GF-D8 (cell line): Measurements from ENCODE around the gene AFAP1.

ENCODE experiments used
- DNase-seq: peaks from one replicate; lab custom pipeline; 2025; lab: John Stamatoyannopoulos, UW

The AFAP1 gene

DNA sequence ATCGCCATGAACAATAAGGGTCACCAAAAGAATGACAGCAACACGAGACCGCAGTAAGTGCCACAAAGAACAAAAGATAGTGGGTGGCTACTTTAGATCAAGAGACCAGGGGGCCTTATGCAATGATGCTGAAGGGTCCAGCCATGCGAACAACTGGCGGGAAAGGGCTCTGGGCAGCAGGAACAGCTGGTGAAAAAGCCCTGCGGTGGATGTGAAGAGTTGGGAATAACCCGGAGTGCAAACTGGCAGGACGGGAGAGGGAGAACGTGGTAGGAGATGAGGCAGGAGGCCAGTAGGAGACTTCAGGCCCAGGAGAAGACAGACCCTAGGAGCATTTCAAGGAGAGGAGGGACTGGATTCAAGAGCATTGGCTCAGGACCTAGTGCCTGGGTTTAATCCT lies 120.2 kb downstream of the AFAP1 start:
- DNase-seq: no peak

- no peak for DNase-seq
These were observed 121.2 kb downstream of the AFAP1 start for GRCh38 chr4:7818399-7818911.

GRCh38 chr4:7817877-7818398 lies 121.7 kb downstream of the AFAP1 start:
- DNase-seq: no peak

- no peak for DNase-seq
These were observed 122.9 kb downstream of the AFAP1 start for GRCh38 chr4:7816771-7817170.

- DNase-seq: no peak
These were observed 123.7 kb downstream of the AFAP1 start for GRCh38 chr4:7815981-7816380.

- no peak for DNase-seq
These were observed 124.1 kb downstream of the AFAP1 start for GRCh38 chr4:7815562-7815961.

- DNase-seq: no peak
These were observed 125.2 kb downstream of the AFAP1 start for GRCh38 chr4:7814451-7814850.

- DNase-seq: no peak
These were observed 126.0 kb downstream of the AFAP1 start for GRCh38 chr4:7813674-7814073.

- no peak for DNase-seq
These were observed 126.7 kb downstream of the AFAP1 start for GRCh38 chr4:7812921-7813320.

- no peak for DNase-seq
These were observed 127.3 kb downstream of the AFAP1 start for GRCh38 chr4:7812231-7812857.

- DNase-seq: no peak
These were observed 128.0 kb downstream of the AFAP1 start for GRCh38 chr4:7811536-7812191.

GRCh38 chr4:7810783-7811535 lies 128.7 kb downstream of the AFAP1 start:
- DNase-seq: no peak

DNA sequence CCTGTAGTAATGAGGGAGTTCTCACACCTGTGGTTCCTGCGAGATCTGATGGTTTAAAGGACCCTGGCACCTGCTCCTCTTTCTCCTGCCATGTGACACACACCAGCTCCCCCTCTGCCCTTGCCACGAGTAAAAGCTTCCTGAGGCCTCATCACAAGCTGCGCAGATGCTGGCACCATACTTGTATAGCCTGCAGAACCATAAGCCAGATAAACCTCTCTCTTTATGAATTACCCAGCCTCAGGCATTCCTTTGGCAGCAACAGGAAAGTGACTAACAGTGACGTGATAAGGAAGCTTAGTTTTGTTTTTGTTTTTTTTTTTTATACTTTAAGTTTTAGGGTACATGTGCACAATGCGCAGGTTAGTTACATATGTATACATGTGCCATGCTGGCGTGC lies 130.9 kb downstream of the AFAP1 start:
- DNase-seq: no peak

DNA sequence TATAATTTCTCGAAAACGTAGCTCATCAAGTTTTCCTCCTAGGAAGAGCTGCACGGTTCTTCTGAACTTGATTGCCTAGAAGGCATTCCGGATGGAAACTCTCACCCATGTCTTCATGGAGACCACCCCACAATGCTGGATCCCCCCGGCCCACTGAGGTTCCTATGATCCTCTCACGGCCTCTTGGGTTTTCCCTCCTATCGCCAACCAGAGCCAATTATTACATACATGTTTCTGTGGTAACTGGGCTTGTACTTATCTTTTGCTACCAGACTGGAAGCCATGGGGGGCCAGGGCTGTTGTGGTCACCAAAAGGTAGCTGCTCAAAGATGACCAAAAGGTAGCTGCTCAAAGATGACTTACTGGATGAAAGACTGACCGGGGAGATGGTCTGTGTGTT lies 131.5 kb downstream of the AFAP1 start:
- no peak for DNase-seq

GRCh38 chr4:7807351-7807921 lies 132.2 kb downstream of the AFAP1 start:
- no peak for DNase-seq

DNA sequence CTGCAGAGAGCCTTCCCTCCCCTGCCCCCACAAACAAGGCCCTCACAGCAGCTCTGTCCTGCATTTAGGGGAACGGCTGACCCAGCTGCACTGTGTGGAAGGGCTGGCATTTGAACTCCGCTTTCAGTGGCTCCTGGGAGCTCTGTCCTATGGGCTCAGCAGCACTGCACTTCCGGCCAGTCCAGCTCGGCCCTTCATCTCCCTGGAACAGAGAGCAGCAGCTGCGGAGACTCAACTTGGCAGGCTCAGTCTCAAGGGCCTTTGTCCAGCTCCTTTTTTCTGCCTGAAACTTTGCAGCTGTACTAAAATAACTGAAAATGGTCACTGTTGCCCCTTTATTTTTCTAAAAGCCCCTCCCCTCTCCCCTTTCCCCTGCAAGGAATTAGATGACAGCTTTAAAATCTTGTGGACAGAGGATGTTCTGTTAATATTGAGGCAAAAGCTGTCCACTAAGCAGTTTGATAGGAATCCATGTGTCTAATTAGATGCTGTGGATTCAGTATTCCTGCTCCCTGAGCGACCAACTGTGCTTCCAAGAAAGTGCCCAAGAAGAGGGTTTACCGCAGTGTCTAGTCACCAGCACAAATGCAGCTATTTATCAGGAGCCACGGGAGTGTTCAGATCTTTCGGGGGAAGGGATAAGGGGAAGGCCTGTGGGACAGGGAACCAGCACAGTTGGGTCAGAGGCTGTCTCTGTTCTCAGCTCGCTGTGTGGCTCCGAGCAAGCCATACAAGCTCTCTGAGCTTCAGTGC lies 133.1 kb downstream of the AFAP1 start:
- DNase-seq: no peak

DNA sequence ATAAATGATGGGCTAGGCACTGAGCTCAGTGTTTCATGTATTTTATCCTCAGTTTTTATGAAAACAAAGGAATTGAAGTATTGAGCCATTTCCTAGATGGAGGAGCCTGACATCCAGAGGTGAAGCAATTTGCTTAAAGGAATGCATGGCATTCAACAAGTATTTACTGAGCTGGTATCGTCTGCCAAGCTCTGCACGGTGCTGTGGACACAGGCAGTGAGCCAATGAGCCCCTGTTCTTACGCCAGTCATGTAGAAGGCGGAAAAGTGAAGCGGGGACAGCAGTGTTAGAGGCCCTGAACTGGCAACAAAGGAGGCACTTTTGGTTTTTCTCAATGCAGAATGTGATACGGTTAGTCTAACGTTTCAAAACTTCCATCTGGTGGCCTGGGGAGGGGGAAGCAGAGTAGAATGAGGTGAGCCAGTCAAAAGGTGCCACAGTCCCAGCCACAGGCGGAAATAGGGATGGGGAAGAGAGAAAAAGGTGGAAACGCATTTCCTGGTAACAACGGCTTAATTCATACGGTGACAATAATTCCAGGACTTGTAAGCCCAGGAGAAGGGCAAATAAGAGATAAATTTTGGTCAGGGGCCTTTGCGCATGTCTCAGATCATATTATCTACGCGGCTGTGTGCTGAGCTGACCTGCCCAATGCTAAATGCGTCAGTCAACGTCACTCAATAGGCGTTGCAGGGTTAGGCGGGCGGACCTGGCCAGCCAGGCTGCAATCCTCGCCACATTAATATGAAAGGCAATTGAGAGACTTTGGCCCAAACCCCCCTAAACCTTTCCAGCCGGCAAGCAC lies 133.9 kb downstream of the AFAP1 start:
- DNase-seq: no peak

- DNase-seq: no peak
These were observed 134.8 kb downstream of the AFAP1 start for GRCh38 chr4:7804756-7805385.

DNA sequence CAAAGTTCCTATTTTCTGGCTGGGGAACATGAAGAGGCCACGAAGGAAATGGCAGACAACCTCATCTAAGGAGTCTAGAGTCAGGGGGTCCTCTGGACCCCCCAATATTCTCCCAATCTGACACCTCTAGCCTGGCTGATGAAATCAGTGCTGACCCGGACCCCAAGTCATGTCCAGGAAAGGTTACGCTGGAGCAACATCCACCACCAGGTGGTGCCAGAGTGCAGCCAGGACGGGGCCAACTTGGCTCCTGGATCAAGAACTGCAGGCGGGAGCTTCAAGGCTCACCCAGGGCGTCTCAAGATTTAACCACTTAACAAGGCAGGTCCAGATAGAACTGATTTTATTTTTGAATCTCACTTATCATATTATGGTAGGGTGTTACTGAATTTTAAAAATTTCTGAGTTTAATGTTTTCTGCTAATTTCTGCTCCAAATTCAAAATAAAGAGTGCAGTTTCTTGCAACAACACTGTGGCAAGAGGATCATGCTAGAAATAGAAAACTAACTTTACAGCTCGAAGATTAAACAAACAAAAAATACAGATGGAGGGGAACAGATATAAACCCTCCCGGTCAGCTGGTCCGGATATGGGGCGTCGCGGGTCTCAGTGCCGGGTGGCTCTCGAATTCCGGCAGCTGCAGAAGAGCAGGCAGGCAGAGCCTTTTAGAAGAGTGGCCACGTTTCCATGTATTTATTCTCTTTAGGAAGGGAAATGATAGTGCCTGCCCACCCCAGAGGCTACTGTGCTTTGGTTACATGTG lies 135.5 kb downstream of the AFAP1 start:
- peak; percentile 11 for DNase-seq

- DNase-seq: no peak
These were observed 136.3 kb downstream of the AFAP1 start for GRCh38 chr4:7803371-7803770.
